Osteoblast (primary cell): ENCODE data around the gene MAN2B1. TPM values are rescaled to one million over a fixed set of nuclear protein-coding genes. Genes with fewer than 3 reads are reported as not detected.

Source experiments
- DNase-seq: peaks from one replicate; pipeline ENCODE4 v3.0.0; 2011; ENCODE audit warnings: low spot score, mixed read lengths; ENCODE audit not compliant: insufficient read length; ENCODE audit errors: missing footprints
- H2AFZ ChIP-seq: 2 replicates; pipeline ENCODE4 v1.6.0; 2011; ENCODE audit warnings: mild to moderate bottlenecking, low read length
- H3K27ac ChIP-seq: 2 replicates; pipeline ENCODE4 v1.5.1; 2011; ENCODE audit warnings: mild to moderate bottlenecking, low read depth, low read length, moderate library complexity
- H3K27me3 ChIP-seq: 2 replicates; pipeline ENCODE4 v1.6.0; 2012; ENCODE audit warnings: mild to moderate bottlenecking, control low read depth, inconsistent platforms, low read length, moderate library complexity; ENCODE audit not compliant: insufficient read depth
- H3K36me3 ChIP-seq: 2 replicates; pipeline ENCODE4 v1.5.1; 2011; ENCODE audit warnings: mild to moderate bottlenecking, low read length, control low read depth, moderate library complexity; ENCODE audit not compliant: insufficient read depth
- H3K4me1 ChIP-seq: 2 replicates; pipeline ENCODE4 v1.5.1; 2011; ENCODE audit warnings: mild to moderate bottlenecking, low read length, control low read depth, moderate library complexity; ENCODE audit not compliant: insufficient read depth
- H3K4me2 ChIP-seq: 2 replicates; pipeline ENCODE4 v1.6.0; 2011; ENCODE audit warnings: mild to moderate bottlenecking, low read length; ENCODE audit not compliant: insufficient read depth
- H3K4me3 ChIP-seq: fragments of 200-600 bp; sonication (generic); 3 replicates; pipeline ENCODE4 v1.5.1; 2012; ENCODE audit warnings: mild to moderate bottlenecking, low read length, inconsistent platforms; ENCODE audit not compliant: insufficient read depth
- H3K79me2 ChIP-seq: 2 replicates; pipeline ENCODE4 v1.6.0; 2012; ENCODE audit warnings: mild to moderate bottlenecking, low read length, control low read depth, inconsistent platforms; ENCODE audit not compliant: insufficient read depth
- H3K9me3 ChIP-seq: 2 replicates; pipeline ENCODE4 v1.5.1; 2011; ENCODE audit warnings: low read depth, low read length, control low read depth
- H4K20me1 ChIP-seq: 2 replicates; pipeline ENCODE4 v1.6.0; 2012; ENCODE audit warnings: mild to moderate bottlenecking, low read length, control low read depth; ENCODE audit not compliant: insufficient read depth
- total RNA-seq: library from RNA; depleted of rRNA; stranded (reverse); fragments of >200 nt; gene quantifications from 2 replicates; pipeline ENCODE4 v1.2.3, GENCODE V29; 2012
- TF ChIP-seq, protein P1 (sequence below): IDR thresholded peaks from 2 replicates; pipeline ENCODE4 v1.5.1; 2011; ENCODE audit warnings: mild to moderate bottlenecking, low read depth, low read length, moderate library complexity; ENCODE audit errors: extremely low read depth

MAN2B1 gene
- total RNA-seq, 1 donor = 35.8 TPM

DNA sequence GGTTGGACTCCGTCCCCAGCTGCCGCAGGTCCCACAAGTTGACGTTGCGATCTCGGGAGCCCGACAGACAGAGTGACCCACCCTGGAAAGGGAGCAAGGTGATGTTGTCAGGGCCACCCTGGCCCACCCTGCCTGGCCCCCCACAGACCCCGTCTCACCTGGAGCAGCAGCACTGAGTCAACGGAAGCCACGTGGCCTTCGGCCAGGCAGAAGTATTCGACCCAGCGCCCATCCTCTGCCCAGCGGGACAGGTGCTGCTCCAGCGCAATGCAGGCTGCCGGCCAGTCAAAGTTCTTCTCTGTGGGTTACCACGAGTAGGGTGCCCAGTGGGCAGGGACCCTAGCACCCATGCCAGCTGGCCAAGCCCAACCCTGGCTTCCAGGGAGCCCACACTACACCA, 28.1 kb upstream of the MAN2B1 start:
- H3K9me3 ChIP-seq = no peaks in the 10 kb centered on the region
- H3K36me3 ChIP-seq = peaks cover 20% of the 10 kb centered on the region
- no peaks in the 10 kb centered on the region for H3K27me3 ChIP-seq
- no peak overlapping the region for H2AFZ ChIP-seq
- H3K4me2 ChIP-seq = no peak overlapping the region
- DNase-seq = peak; percentile 83
- H3K4me3 ChIP-seq = no peak overlapping the region
- no peaks in the 10 kb centered on the region for H4K20me1 ChIP-seq
- peaks cover 9% of the 10 kb centered on the region for H3K4me1 ChIP-seq
- peaks cover 16% of the 10 kb centered on the region for H3K79me2 ChIP-seq
- TF ChIP-seq, protein P1, sequence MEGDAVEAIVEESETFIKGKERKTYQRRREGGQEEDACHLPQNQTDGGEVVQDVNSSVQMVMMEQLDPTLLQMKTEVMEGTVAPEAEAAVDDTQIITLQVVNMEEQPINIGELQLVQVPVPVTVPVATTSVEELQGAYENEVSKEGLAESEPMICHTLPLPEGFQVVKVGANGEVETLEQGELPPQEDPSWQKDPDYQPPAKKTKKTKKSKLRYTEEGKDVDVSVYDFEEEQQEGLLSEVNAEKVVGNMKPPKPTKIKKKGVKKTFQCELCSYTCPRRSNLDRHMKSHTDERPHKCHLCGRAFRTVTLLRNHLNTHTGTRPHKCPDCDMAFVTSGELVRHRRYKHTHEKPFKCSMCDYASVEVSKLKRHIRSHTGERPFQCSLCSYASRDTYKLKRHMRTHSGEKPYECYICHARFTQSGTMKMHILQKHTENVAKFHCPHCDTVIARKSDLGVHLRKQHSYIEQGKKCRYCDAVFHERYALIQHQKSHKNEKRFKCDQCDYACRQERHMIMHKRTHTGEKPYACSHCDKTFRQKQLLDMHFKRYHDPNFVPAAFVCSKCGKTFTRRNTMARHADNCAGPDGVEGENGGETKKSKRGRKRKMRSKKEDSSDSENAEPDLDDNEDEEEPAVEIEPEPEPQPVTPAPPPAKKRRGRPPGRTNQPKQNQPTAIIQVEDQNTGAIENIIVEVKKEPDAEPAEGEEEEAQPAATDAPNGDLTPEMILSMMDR = no peak
- H3K27ac ChIP-seq = no peak overlapping the region

- H3K36me3 ChIP-seq = peaks cover 8% of the 10 kb centered on the region
- no peaks in the 10 kb centered on the region for H3K27me3 ChIP-seq
- H3K9me3 ChIP-seq = no peaks in the 10 kb centered on the region
- no peaks in the 10 kb centered on the region for H4K20me1 ChIP-seq
- no peak overlapping the region for H2AFZ ChIP-seq
- no peak overlapping the region for H3K27ac ChIP-seq
- peaks cover 9% of the 10 kb centered on the region for H3K4me1 ChIP-seq
- DNase-seq = peak; percentile 37
- H3K4me3 ChIP-seq = no peak overlapping the region
- no peak overlapping the region for H3K4me2 ChIP-seq
- TF ChIP-seq, protein P1 = no peak
- H3K79me2 ChIP-seq = peaks cover 16% of the 10 kb centered on the region
Measured at GRCh38 chr19:12692960-12693359, 26.4 kb upstream of the MAN2B1 start.

DNA sequence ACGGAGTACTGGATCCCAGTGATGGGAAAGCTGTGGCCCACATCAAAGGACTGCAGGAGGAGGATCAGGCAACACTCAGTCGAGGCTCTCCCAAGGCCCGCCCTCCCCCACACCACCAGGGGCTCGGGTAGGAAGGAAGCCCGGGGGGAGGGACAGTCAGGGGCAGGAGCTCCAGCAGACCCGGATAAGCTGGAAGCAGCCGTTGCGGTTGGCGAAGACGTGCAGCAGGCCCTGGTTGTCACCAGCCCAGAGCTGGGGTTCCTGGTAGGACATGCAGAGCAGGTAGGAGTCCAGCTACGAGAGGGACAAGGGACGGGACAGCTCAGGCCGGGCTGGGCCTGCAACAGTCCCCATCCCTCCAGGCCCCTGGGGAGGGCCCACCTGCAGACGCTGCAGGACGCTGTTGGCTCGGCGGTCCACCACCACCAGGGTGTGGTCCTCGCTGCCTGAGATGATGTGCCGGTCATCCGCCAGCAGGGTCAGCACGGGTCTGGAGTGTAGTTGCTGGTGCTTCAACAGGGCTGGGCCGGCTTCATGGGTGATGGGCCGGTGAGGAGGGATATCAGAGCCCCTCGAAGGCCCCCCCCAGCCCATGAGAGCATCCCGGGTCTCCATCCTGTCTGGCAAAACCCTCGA, 23.2 kb upstream of the MAN2B1 start:
- Histone ChIP-seq H3K4me2 (no peak overlapping the region), H4K20me1 (no peaks in the 10 kb centered on the region), H3K36me3 (peaks cover 6% of the 10 kb centered on the region), H3K27me3 (no peaks in the 10 kb centered on the region), H2AFZ (no peak overlapping the region), H3K9me3 (no peaks in the 10 kb centered on the region), H3K79me2 (peaks cover under 1% of the 10 kb centered on the region), H3K27ac (no peak overlapping the region), H3K4me1 (no peaks in the 10 kb centered on the region), H3K4me3 (no peak overlapping the region)
- TF ChIP-seq, protein P1 = no peak
- peak; percentile 63 for DNase-seq

DNA sequence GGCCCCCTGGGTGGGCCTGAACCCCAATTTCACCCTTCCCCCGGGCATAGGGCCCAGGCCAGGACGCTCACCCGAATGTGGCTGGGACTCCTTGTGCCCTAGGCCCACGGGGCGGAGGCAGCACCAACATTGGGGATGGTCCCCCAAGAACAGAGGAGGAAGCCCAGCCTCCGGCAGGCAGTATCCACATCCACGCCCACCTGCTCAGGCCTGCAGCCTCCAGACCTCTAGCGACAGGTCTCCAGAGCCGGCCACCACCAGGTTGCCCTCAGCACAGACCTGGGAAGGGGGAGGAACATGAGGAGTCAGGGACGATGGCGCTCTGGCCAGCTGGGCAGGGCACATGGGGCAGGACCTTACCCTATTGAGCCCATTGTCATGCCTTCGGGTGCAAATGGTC, 22.5 kb upstream of the MAN2B1 start:
- no peaks in the 10 kb centered on the region for H3K79me2 ChIP-seq
- TF ChIP-seq, protein P1 = no peak
- H3K36me3 ChIP-seq = peaks cover 6% of the 10 kb centered on the region
- no peaks in the 10 kb centered on the region for H3K27me3 ChIP-seq
- DNase-seq = peak; percentile 64
- no peaks in the 10 kb centered on the region for H4K20me1 ChIP-seq
- no peak overlapping the region for H3K4me3 ChIP-seq
- no peaks in the 10 kb centered on the region for H3K9me3 ChIP-seq
- no peaks in the 10 kb centered on the region for H3K4me1 ChIP-seq
- H3K27ac ChIP-seq = no peak overlapping the region
- no peak overlapping the region for H3K4me2 ChIP-seq
- H2AFZ ChIP-seq = no peak overlapping the region
